CD8-positive, alpha-beta memory T cell (primary cell): ENCODE data around the gene PIGT. TPM values are rescaled to one million over a fixed set of nuclear protein-coding genes. Genes with fewer than 3 reads are reported as not detected.

Experiments used
- CTCF ChIA-PET: fragments of 350-600 bp; sonication (Branson Sonifier 250); formaldehyde crosslinking; loops from one replicate; lab custom pipeline; 2021; ENCODE audit warnings: antibody characterized with exemption; lab: Charles Lee
- POLR2A ChIA-PET: fragments of 350-600 bp; sonication (Branson Sonifier 250); formaldehyde crosslinking; loops from one replicate; lab custom pipeline; 2021; ENCODE audit warnings: antibody characterized with exemption; lab: Charles Lee
- DNase-seq, 5 donors: peaks; one replicate each; pipeline versions ENCODE4 v3.0.0 to v3.0.0-alpha.2; 2020 to 2022; ENCODE audit warnings: mixed read lengths in 1 of 5
- H3K27ac ChIP-seq: one replicate; pipeline ENCODE4 v1.7.0; 2013; ENCODE audit warnings: low read depth, mild to moderate bottlenecking, low read length, moderate library complexity
- H3K27me3 ChIP-seq: 2 replicates; pipeline ENCODE4 v1.7.0; 2013; ENCODE audit warnings: low read length, mild to moderate bottlenecking; ENCODE audit not compliant: insufficient read depth, poor library complexity, severe bottlenecking
- H3K36me3 ChIP-seq: 2 replicates; pipeline ENCODE4 v1.7.0; 2013; ENCODE audit warnings: mild to moderate bottlenecking, low read length, moderate library complexity; ENCODE audit not compliant: insufficient read depth
- H3K4me1 ChIP-seq: 2 replicates; pipeline ENCODE4 v1.7.0; 2013; ENCODE audit warnings: mild to moderate bottlenecking, low read length, moderate library complexity; ENCODE audit not compliant: insufficient read depth
- H3K4me3 ChIP-seq: 2 replicates; pipeline ENCODE4 v1.7.0; 2013; ENCODE audit warnings: mild to moderate bottlenecking, low read length
- H3K9me3 ChIP-seq: 2 replicates; pipeline ENCODE4 v1.7.0; 2013; ENCODE audit warnings: mild to moderate bottlenecking, low read length
- H3K27ac Mint-ChIP-seq, 8 donors: one replicate each; pipeline ENCODE4 v1.8.0; 2020 to 2021; ENCODE audit warnings: mixed read lengths in 8 of 8, mild to moderate bottlenecking in 6 of 8, inconsistent platforms in 3 of 8, moderate library complexity in 3 of 8
- H3K27me3 Mint-ChIP-seq, 2 donors: one replicate each; pipeline ENCODE4 v1.8.0; 2020 to 2021; ENCODE audit warnings: mixed read lengths in 2 of 2, mild to moderate bottlenecking in 1 of 2, moderate library complexity in 1 of 2
- H3K36me3 Mint-ChIP-seq, 3 donors: one replicate each; pipeline ENCODE4 v1.8.0; 2020 to 2021; ENCODE audit warnings: mixed read lengths in 3 of 3, inconsistent platforms in 1 of 3, mild to moderate bottlenecking in 1 of 3
- H3K4me1 Mint-ChIP-seq, 3 donors: one replicate each; pipeline ENCODE4 v1.8.0; 2020 to 2021; ENCODE audit warnings: mixed read lengths in 3 of 3, inconsistent platforms in 1 of 3, mild to moderate bottlenecking in 1 of 3
- H3K4me3 Mint-ChIP-seq, 7 donors: one replicate each; pipeline ENCODE4 v1.8.0; 2020 to 2021; ENCODE audit warnings: mixed read lengths in 7 of 7, mild to moderate bottlenecking in 6 of 7, moderate library complexity in 4 of 7, inconsistent platforms in 2 of 7
- H3K9me3 Mint-ChIP-seq, 5 donors: one replicate each; pipeline ENCODE4 v1.8.0; 2020 to 2022; ENCODE audit warnings: mixed read lengths in 5 of 5, mild to moderate bottlenecking in 3 of 5, moderate library complexity in 2 of 5, inconsistent platforms in 1 of 5
- polyA plus RNA-seq: library from polyadenylated mRNA; unstranded; fragments of 300-500 nt; fragmentation: Illumina TruSeq; gene quantifications from one replicate; pipeline ENCODE4 v1.2.3, GENCODE V29; 2021
- total RNA-seq, 2 experiments: library from RNA; stranded (reverse); gene quantifications; one replicate each; pipeline ENCODE4 v1.2.3, GENCODE V29; 2021

Gene PIGT
- total and polyA plus RNA-seq, 3 experiments from 2014 or later, result 76.3 to 96.4 (median 76.4) TPM

GRCh38 chr20:45416917-45417316 is 976 bp downstream of the PIGT start:
- POLR2A ChIA-PET, result interaction anchor here (1.9 to 3.0 kb wide), 3 partner anchors 10 to 53 kb away, joined by 22 to 25 read pairs (median 23); partner anchors contain the start of genes DBNDD2 and SYS1
- no peaks in the 10 kb centered on the region for H3K9me3 Mint-ChIP-seq
- Histone ChIP-seq H3K4me3 (peak overlapping the region; percentile 86), H3K36me3 (peaks cover 24% of the 10 kb centered on the region), H3K27me3 (no peaks in the 10 kb centered on the region), H3K27ac (peak overlapping the region; percentile 64), H3K4me1 (peaks cover 21% of the 10 kb centered on the region), H3K9me3 (no peaks in the 10 kb centered on the region)
- H3K27me3 Mint-ChIP-seq, result no peaks in the 10 kb centered on the region
- peaks cover 36 to 54% (median 50%) of the 10 kb centered on the region in 3 donors for H3K4me1 Mint-ChIP-seq
- H3K4me3 Mint-ChIP-seq, result peak overlapping the region; percentile 94 to 99 (median 97)
- peak overlapping the region; percentile 96 to 99 (median 98) for H3K27ac Mint-ChIP-seq
- peaks cover 0 to 57% (median 16%) of the 10 kb centered on the region in 3 donors for H3K36me3 Mint-ChIP-seq
- CTCF ChIA-PET, result interaction anchor here (1.7 to 5.1 kb wide), 4 partner anchors 12 to 54 kb away, joined by 4 to 23 read pairs (median 21); partner anchors contain the start of gene SYS1
- DNase-seq, result no peak

GRCh38 chr20:45419188-45420091 is 3.5 kb downstream of the PIGT start:
- POLR2A ChIA-PET, result interaction anchor here (1.1 kb wide), 1 partner anchor 57 kb away, joined by 3 read pairs; the partner anchor contains the start of gene SYS1
- Mint-ChIP-seq H3K4me1 (peaks cover 36 to 50% (median 44%) of the 10 kb centered on the region in 3 donors), H3K9me3 (no peaks in the 10 kb centered on the region), H3K27ac (peak overlapping the region in 6 of 8 donors; percentile 13 to 92 (median 60)), H3K27me3 (no peaks in the 10 kb centered on the region), H3K4me3 (peak overlapping the region in 2 of 7 donors; percentile 70 to 96), H3K36me3 (peaks cover 0 to 81% (median 20%) of the 10 kb centered on the region in 3 donors)
- Histone ChIP-seq H3K4me3 (no peak overlapping the region), H3K9me3 (no peaks in the 10 kb centered on the region), H3K4me1 (peaks cover 21% of the 10 kb centered on the region), H3K36me3 (peaks cover 44% of the 10 kb centered on the region), H3K27ac (no peak overlapping the region), H3K27me3 (no peaks in the 10 kb centered on the region)
- CTCF ChIA-PET, result interaction anchor here (1.1 to 5.1 kb wide), 4 partner anchors 15 to 57 kb away, joined by 3 to 23 read pairs (median 14); partner anchors contain the start of gene SYS1
- no peak for DNase-seq

- H3K9me3 Mint-ChIP-seq, result no peaks in the 10 kb centered on the region
- no peak for DNase-seq
- peaks cover 33 to 46% (median 42%) of the 10 kb centered on the region in 3 donors for H3K4me1 Mint-ChIP-seq
- Histone ChIP-seq H3K4me1 (peaks cover 19% of the 10 kb centered on the region), H3K4me3 (no peak overlapping the region), H3K9me3 (no peaks in the 10 kb centered on the region), H3K27ac (no peak overlapping the region), H3K27me3 (no peaks in the 10 kb centered on the region), H3K36me3 (peaks cover 48% of the 10 kb centered on the region)
- peaks cover 0 to 86% (median 20%) of the 10 kb centered on the region in 3 donors for H3K36me3 Mint-ChIP-seq
- CTCF ChIA-PET, result interaction anchor here (1.6 to 5.1 kb wide), 3 partner anchors 17 to 57 kb away, joined by 6 to 23 read pairs (median 23); partner anchors contain the start of gene SYS1
- peak overlapping the region in 2 of 7 donors; percentile 33 to 47 for H3K4me3 Mint-ChIP-seq
- no peaks in the 10 kb centered on the region for H3K27me3 Mint-ChIP-seq
- H3K27ac Mint-ChIP-seq, result peak overlapping the region in 7 of 8 donors; percentile 1 to 71 (median 54)
- POLR2A ChIA-PET, result no interaction called here
These were observed 4.2 kb downstream of the PIGT start for GRCh38 chr20:45420125-45420524.

GRCh38 chr20:45423700-45424099 is 7.8 kb downstream of the PIGT start:
- Histone ChIP-seq H3K4me1 (no peaks in the 10 kb centered on the region), H3K9me3 (no peaks in the 10 kb centered on the region), H3K36me3 (peaks cover 48% of the 10 kb centered on the region), H3K4me3 (no peak overlapping the region), H3K27me3 (no peaks in the 10 kb centered on the region), H3K27ac (no peak overlapping the region)
- POLR2A ChIA-PET, result no interaction called here
- H3K4me1 Mint-ChIP-seq, result peaks cover 2 to 12% (median 7%) of the 10 kb centered on the region in 3 donors
- no peak for DNase-seq
- no peaks in the 10 kb centered on the region for H3K9me3 Mint-ChIP-seq
- H3K4me3 Mint-ChIP-seq, result no peak overlapping the region
- no peaks in the 10 kb centered on the region for H3K27me3 Mint-ChIP-seq
- no peak overlapping the region for H3K27ac Mint-ChIP-seq
- H3K36me3 Mint-ChIP-seq, result peaks cover 0 to 90% (median 23%) of the 10 kb centered on the region in 3 donors
- CTCF ChIA-PET, result interaction anchor here (1.3 kb wide), 1 partner anchor 50 kb away, joined by 3 read pairs; no protein-coding TSS in a partner anchor

- no peak overlapping the region for H3K4me3 ChIP-seq
- peaks cover 34% of the 10 kb centered on the region for H3K36me3 ChIP-seq
- ChIA-PET CTCF (no interaction called here), POLR2A (no interaction called here)
- no peak for DNase-seq
- H3K27me3 ChIP-seq, result no peaks in the 10 kb centered on the region
- H3K36me3 Mint-ChIP-seq, result peaks cover 0 to 75% (median 14%) of the 10 kb centered on the region in 3 donors
- H3K9me3 Mint-ChIP-seq, result no peaks in the 10 kb centered on the region
- H3K4me3 Mint-ChIP-seq, result no peak overlapping the region
- no peaks in the 10 kb centered on the region for H3K9me3 ChIP-seq
- H3K4me1 Mint-ChIP-seq, result no peaks in the 10 kb centered on the region
- no peaks in the 10 kb centered on the region for H3K4me1 ChIP-seq
- no peaks in the 10 kb centered on the region for H3K27me3 Mint-ChIP-seq
- no peak overlapping the region for H3K27ac ChIP-seq
- no peak overlapping the region for H3K27ac Mint-ChIP-seq
These were observed 9.6 kb downstream of the PIGT start for GRCh38 chr20:45425561-45425960.

- Mint-ChIP-seq H3K27ac (peak overlapping the region in 4 of 8 donors; percentile 26 to 91 (median 42)), H3K9me3 (no peaks in the 10 kb centered on the region), H3K4me3 (no peak overlapping the region), H3K27me3 (peaks cover 0 to 2% of the 10 kb centered on the region in 2 donors), H3K36me3 (peaks cover 0 to 70% (median 11%) of the 10 kb centered on the region in 3 donors), H3K4me1 (peaks cover 0 to 2% (median 0%) of the 10 kb centered on the region in 3 donors)
- no peak for DNase-seq
- Histone ChIP-seq H3K27me3 (no peaks in the 10 kb centered on the region), H3K27ac (no peak overlapping the region), H3K9me3 (no peaks in the 10 kb centered on the region), H3K4me3 (no peak overlapping the region), H3K4me1 (no peaks in the 10 kb centered on the region), H3K36me3 (peaks cover 26% of the 10 kb centered on the region)
- POLR2A ChIA-PET, result no interaction called here
- CTCF ChIA-PET, result interaction anchor here (1.8 kb wide), 1 partner anchor 10 kb away, joined by 10 read pairs; no protein-coding TSS in a partner anchor
These were observed 10.5 kb downstream of the PIGT start for GRCh38 chr20:45426320-45427016.

GRCh38 chr20:45427236-45428149 is 11.6 kb downstream of the PIGT start:
- ChIA-PET POLR2A (no interaction called here), CTCF (interaction anchor here (1.8 kb wide), 1 partner anchor 9 kb away, joined by 10 read pairs; no protein-coding TSS in a partner anchor)
- peaks cover 4 to 6% (median 5%) of the 10 kb centered on the region in 3 donors for H3K4me1 Mint-ChIP-seq
- H3K36me3 ChIP-seq, result peaks cover 18% of the 10 kb centered on the region
- no peak overlapping the region for H3K4me3 ChIP-seq
- H3K4me1 ChIP-seq, result peaks cover 5% of the 10 kb centered on the region
- H3K27ac ChIP-seq, result no peak overlapping the region
- H3K27ac Mint-ChIP-seq, result peak overlapping the region in 4 of 8 donors; percentile 7 to 71 (median 32)
- no peak for DNase-seq
- no peaks in the 10 kb centered on the region for H3K9me3 ChIP-seq
- H3K4me3 Mint-ChIP-seq, result no peak overlapping the region
- H3K9me3 Mint-ChIP-seq, result no peaks in the 10 kb centered on the region
- no peaks in the 10 kb centered on the region for H3K27me3 ChIP-seq
- peaks cover 3 to 63% (median 14%) of the 10 kb centered on the region in 3 donors for H3K36me3 Mint-ChIP-seq
- peaks cover 0 to 2% of the 10 kb centered on the region in 2 donors for H3K27me3 Mint-ChIP-seq
